HT-29 (cell line): ENCODE data around the gene ZBTB17. TPM values are rescaled to one million over a fixed set of nuclear protein-coding genes. Genes with fewer than 3 reads are reported as not detected.
"Not testable (repeated sequence)": the region's sequence is repeated elsewhere in the genome, so short reads cannot be mapped to it uniquely, and the experiment has no call there.

ENCODE experiments used
- DNase-seq: peaks from one replicate; pipeline ENCODE4 v3.0.0-alpha.2; 2015; ENCODE audit warnings: low spot score
- total RNA-seq: library from RNA; depleted of rRNA; stranded (reverse); fragments of >200 nt; shearing (Covaris generic); gene quantifications from 2 replicates; pipeline ENCODE4 v1.2.3, GENCODE V29; 2014; rRNA removed

Gene ZBTB17
- total RNA-seq = 44.1 and 45.5 TPM in 2 replicates

DNA sequence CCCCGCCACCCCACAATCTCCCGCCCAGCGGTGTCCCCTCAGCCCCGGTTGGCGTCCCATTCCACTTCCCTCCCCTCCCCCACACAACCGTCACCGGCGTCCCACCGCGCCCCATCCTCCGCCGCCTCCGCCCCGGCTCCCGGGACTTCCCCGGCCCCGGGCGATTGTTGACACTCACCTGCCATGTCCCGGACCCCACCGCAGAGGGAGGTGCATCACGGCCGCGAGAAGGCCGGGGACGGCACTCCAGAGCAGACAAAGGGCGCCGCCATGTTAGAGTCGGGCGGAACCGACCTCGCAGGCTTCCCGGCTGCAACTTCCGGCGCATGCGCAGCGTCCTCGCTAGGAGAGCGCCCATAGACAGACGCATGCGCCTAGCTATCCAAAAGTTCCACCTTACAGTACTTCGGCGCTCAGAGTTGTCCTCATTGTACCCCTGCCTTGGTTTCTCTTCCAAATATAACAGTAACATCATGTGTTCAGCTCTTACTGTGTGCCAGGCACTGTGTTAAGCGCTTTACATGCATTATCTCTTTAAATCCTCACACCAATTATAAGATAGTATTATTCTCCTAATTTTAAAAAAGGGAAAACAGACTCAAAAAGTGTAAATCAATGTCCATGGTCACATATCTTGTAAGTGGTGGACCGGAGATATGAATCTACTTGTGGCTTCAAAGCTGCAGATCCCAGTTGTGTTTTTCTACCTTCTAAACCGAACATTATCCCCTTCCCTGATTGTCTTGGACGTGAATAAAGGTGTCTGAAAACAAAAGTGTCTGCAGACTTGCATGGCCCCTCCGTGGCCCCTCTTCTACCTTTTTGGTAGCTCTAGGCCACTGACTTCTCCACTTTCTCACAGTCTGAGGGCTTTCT, at the start of gene ZBTB17:
ZBTB17 (minus strand) TSS at position 297 of the 876 bp plus-strand sequence. CDS start 27,606 bp downstream, outside the sequence.
- DNase-seq = peak; percentile 95

DNA sequence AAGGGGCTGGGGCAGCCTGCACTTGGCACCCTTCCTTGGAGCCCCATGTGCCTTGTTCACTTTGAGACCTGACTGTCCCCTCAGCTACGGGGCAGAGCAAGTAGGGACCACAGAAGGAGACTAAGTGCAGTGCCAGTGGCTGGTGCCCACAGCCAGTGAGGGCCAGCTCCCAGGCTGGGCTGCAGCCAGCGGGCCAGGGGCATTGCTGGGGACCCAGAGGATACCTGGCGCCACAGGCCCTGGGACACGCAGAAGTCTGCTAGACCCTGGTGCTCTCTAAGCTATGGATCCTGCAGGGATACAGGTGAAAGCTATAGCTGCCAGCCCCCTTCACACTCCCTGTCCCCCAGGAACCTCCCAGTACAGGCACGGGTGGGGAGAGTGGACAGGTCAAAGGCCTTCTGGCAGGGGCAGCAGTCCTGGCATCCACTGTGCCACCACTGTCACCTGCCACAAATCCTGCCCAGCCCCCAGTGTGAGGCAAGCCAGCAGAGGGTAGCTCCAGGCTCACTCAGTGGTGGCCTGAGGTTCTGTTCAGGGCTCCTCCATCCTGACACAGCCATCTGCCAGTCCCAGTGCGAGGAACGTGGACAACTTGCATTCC, 47.3 kb upstream of the ZBTB17 start:
- DNase-seq = no peak

DNA sequence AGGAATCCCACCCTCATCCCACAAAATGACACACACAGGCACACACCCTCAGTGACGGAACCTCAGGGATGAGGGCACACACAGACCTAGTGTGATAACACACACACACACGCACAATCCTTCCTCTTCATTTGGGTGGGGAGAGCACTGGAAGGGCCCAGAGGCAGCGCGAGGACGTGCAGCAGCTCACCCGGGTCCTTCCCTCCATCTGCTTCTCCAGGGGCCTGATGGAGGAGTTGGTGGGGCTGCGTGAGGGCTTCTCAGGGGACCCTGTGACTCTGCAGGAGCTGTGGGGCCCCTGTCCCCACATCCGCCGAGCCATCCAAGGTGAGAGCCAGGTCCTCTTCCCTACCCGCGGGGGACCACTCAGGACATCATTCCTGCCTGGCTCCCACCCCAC, 46.5 kb upstream of the ZBTB17 start:
- no peak for DNase-seq

DNA sequence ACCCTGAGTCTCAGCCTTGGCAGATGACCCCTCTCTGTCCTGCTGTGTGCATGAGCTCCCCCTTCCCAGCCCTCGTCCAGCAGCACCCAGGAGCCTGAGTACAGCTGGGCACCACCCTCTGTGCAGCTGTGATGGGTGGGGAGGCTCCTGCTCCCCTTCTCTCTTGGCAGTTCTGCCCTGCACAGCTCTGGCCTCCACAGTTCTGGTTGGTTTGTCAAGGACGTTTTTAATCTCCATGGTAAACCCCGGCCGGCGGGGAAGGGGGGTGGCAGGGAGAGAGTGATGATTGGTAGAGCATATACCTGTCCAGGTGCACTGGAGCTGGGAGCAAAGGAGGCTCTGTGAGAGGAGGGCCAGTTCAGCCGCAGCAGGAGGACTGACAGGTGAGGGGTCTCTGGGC, 45.8 kb upstream of the ZBTB17 start, which contains the start of gene CLCNKA:
CLCNKA (plus strand) TSS at position 356 of the 400 bp plus-strand sequence. CDS start 584 bp downstream, outside the sequence.
- no peak for DNase-seq

DNA sequence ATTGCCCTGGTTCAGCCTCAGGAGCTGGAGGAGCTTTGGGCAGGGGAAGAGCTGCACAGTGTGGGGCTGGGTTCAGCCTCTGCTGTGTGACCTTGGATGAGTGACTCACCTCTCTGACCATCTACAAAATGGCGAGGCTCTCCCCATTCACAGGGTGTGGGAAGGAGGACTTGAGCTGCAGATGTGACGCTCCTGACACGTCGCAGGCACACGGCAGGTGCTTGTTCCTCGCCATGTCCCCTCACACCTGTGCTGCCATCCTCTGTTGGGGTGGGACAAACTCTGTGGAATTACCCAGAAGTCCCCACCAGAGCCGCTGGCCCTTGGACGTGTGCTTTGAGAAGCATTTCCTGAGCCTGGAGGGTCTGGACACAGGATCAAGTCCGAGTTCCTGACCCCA, 45.0 kb upstream of the ZBTB17 start:
- not testable (repeated sequence) for DNase-seq

DNA sequence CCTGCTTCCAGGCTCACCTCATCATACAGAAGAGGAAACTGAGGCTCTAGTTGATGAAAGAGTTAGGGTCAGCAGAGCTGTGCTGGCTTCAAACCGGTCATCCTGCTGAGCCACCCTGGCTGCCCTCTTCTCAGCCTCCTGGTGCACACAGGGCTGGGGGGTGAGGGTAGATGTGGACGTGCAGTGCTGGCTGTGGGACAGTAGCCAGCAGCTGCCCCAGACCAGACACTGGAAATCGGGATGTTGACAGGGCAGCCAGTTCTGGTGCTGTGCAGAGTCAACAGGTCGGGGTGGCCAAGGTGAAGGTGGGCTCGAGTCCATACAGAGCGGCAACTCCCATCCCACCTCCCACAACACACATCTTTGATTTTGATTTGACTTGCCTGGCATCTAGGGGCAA, 44.4 kb upstream of the ZBTB17 start:
- DNase-seq = no peak

DNA sequence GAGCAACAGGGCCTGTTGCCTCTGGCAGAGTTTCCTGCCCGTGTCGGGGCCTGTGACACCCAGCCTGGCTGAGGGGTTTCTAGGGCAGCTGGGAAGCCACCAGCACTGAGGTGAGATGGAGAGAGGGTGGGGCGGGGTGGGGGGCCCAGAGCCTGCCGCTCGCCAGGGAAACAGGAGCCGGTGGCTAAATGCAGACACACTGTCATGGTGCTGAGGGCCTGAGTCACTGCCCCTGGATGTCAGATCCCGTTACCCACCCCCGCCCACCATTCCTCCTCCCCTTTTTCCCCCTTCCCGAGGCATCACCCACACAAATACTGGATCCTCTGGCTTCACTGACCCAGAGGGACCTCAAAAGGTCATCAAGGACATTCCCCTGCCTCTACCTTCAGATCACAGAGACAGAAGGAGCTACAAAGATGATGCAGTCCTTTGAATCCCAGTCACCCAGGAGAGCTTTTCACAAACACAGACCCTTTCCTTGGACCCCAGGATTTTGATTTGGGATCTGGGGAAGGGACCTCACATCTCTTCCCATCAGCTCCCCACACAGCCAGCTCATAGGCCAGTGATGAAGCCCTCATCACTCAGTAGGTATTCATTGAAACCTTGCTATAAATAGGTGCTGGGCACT, 43.9 kb upstream of the ZBTB17 start:
- no peak for DNase-seq

DNA sequence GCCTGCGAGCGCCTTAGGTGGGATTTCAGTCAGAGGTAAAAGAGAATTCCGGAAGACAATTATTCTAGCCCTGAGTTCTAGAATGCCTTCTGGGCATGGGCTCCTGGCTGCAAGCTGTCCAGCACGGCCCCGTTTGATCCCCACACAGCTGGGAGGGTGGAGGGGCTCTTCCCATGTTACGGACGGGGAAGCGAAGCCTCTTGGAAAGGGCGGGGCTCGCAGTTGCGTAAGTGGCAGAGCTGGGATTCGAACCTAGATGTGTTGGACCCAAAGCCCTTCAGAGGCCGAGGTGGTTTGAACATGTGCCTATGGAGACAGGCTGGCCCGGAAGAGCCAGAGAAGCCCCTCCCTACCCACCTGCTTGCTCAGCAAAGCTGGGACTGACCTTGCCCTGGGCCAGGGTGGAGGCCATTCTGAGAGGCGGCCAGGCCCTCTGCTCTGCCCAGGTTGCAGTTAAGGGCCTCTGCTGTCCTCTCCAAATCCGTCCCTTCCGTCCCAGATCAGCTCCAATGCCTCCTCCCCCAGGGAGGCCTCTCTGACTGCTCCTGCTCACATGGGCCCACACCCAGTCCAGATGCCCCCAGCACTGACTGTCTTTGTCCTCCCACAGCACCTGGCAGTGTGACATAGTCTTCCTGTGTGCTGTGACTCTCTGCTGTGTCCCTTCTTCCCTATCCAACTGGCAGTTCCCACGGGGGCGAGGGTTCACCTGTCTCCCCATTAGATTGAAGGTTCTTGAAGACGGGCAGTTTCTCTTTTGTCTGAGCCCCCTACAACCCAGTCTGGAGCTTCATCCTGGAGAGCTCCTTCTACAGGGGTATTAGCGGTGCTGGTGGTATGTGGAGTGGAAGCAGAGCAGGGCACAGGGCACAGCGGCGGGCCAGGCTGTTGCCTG, 43.1 kb upstream of the ZBTB17 start:
- DNase-seq = no peak

DNA sequence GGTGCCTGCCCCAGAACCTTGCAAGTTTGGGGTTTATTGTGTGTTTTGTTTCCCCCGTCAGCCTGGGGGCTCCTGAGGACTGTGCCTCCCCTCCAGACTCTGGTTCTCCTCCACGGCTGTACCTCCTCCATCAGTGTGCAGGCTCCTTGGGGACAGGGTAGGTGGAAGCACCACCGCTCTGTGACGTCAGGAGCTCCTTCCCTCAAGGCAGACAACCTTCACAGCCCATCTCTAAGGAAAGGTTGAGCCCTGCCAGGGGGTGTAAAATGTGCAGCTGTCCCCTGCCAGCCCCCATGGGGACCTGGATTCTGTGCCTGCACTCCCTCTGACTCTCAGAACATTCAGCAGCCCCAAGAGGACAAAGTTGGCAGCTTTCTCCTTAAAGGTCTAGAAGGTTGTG, 42.4 kb upstream of the ZBTB17 start:
- no peak for DNase-seq

DNA sequence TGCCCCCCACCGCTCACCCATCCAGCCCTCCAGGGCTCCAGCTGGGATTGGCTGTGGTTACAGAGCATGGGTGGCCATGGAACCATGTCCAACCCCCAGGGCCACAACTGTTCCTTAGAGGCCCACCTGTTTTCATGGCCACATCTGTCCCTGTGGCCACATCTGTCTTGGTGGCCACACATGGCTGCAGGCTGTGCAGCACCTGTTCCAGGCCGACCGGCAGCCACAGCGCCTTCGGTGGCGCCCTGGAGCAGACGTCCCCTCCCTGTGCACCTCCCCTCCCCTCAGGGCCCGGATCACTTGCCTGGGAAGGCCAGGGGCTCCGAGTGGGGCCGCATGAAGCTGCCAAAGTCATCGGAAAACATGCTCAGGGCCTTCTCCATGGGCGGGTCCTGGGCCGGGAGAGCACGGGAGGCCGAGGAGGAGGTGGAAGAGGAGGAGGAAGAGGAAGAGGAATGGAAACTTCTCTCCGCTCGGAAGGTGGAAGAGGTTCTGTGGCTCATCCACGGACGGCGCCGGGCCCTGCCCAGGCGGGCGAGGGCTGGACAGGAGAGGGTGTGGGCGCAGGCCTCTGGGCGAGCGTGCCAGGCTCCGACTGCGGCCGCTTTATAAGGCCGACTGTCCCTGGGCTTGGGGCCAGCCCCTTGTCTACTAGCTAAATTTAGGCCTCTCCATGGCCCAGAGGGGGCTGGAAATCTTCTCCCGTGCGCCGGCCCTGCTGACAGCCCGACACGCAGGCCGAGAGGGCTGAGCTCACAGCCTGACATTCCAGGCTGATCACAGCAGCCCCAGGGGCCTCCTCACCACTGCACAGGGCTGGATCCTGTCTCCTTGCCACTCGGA, 41.8 kb upstream of the ZBTB17 start, which contains the start of gene HSPB7:
HSPB7 (minus strand) TSS at position 583 of the 843 bp plus-strand sequence; CDS start at position 503, 80 bp downstream.
- DNase-seq = no peak

DNA sequence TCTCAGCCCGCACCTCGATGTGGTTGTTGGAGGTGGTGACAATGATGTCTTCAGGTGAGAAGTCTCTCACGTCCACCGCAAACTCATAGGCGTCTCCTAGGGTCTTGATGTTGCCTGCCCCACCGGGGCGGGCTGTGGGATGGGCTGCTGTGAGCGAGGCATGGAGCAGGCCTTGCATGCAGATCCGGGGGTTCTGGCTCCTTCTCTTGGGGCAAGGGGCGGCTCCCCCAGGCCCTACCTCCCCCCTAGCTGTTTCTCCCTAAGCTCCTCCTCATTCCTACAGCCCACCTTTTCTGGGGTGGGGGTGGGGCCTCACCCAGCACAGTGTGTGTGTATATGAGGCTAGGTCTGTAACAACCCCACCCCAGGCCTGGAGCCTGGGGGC, 41.2 kb upstream of the ZBTB17 start:
- DNase-seq = no peak

DNA sequence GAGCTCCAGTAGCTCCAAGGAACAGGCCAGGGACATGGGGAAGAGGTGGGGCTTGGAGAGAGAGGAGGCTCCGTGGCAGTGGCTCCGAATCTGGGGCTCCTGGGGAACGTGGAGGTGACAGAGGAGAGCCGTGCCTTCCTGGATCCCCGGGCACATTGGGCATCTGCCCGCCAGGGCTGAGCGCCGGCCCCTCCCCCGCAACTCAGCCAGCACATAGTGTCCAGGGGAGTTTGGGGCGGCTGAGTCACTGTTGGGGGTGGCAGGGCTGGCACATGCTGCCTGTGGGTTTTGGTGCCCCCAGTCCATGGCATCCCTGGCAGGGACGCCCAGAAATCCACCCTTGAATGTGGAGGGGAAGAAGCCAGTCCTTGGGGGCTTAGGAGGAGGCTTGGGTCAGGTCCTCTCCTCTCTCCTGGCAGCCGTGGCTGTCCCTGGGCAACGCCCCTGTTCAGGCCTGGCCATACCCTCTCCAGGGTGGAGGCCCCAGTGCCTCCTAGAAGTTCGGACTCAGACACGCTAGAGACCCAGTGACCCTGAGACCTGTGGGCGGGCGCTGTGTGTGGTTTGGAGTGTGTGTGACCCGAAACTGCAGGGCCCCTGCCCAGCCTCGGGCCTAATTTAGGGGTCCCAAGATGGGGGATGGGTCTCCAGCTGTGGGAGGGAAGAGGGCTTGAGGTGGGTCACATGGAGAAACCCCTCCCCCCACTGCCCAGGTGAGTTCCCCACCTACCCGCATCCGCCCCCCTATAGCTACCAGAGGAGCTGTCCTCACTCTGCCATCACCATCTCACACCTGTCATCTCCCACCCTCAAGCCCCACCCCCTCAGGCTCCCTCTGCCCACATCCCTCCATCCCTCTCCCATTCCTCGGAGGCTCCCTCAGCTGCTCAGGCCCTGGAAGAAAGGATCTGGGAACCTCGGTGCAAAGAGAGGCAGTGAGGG, 40.3 kb upstream of the ZBTB17 start:
- DNase-seq = no peak

DNA sequence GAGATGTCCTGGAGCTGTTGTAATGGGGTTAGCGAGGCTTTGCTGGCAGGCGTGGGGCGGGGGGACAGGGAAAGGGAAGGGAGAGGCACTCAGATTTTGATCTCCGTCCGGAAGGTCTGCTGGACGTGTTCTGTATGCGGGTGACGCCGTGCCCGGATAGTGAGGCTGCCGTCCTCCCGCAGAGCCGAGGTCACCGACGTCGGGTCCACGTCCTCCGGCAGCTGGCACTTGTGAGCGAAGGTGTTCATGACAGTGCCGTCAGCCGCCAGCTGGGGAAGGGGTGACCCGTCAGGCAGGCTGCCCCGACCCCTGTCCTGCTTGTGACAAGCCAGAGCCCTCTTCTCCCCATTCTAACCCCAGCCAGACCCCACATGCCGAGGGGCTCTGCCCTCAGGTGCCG, 39.6 kb upstream of the ZBTB17 start:
- no peak for DNase-seq

DNA sequence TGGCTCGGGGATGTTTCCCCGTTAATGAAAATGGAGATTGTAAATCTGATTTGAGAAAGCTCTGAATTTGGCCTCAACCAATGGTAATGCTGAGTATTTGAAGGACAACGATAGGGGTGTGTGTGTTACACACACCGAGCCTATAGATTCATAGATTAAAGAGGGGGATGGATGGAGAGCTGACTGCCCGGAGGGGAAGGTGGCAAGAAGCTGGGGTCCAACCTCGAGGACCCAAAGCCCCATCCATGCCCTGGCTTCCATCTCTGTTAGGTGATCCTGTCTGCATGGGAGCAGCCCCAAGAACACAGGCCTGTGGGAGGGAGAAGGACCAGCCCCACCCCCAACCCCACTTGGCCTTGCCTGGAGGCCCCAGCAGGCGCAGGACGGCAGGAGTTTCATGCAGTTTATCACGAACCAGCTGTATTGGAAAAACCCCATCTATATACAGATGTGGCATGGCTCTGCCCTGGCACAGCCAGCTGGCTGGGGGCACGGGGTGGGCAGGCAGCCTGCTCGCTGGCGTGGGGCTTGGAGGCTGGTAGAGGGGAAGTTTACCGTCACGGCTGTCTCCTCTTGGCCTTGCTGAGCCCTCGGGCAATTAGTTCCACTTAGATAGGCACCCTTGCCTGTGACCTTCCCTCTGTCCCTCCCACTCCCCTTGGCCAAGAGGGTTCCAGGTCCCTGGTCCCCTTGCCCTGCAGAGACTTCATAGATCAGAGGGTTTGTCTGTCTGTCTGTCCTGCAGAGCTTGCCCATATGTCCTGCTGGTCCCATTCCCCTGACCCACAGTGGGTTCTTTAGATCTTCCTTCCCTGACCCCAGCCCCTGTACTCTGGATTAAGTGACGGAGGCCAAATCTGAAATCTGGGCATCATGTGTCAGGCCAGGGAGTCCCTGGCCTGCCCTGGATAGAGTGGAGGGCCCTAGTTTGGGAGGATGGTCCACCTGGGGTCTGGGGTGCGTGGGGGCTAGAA, 38.9 kb upstream of the ZBTB17 start:
- no peak for DNase-seq

DNA sequence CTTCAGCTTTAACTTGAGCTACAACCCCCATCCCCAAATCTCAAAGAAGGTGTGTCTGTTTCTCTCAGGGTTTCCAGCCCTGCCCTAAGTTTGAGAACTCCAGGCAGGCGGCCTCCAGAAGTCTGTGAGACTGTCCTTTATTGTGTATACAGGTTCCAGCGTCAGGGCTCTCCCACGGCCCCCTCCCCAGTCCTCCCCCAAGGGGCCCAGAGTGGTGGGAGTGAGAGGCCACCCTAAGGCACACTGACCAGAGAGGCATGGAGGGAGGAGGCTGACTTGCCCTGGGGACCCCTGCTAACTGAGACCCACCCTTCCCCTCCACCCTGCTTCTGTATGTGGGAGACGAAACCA, 38.0 kb upstream of the ZBTB17 start:
- no peak for DNase-seq

DNA sequence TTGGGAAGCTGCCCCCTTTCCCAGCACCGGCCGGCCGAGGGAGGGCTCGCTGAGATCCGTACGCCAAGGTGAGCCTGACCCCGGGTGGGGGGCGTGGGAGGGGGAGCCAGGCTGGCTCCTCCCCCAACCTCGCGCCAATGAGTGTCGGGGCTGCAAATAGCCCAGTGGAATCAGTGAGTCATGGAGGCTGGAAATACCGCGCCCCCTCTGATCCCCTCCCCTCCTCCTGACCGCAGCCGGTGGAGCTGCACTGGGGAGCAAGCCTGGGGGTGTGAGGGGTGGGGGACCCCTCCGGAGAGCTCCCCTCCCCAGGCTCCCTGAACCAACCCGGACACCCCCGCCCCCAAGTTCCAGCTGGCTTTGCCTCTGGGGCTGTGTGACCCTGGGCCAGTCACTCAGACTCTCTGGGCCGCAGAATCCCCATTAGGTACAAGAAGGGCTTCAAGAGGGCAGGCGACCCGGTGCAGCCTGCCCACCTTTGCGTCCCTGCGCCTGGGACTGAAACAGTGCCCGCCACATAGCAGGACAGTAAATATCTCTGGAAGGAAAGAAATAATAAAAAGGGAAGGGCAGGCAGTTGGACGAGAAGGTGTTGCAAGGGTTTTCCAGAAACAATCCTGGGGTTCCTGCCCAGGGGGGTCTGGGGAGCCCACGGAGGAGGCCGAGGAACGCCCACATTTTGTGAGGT, 37.5 kb upstream of the ZBTB17 start:
- no peak for DNase-seq

DNA sequence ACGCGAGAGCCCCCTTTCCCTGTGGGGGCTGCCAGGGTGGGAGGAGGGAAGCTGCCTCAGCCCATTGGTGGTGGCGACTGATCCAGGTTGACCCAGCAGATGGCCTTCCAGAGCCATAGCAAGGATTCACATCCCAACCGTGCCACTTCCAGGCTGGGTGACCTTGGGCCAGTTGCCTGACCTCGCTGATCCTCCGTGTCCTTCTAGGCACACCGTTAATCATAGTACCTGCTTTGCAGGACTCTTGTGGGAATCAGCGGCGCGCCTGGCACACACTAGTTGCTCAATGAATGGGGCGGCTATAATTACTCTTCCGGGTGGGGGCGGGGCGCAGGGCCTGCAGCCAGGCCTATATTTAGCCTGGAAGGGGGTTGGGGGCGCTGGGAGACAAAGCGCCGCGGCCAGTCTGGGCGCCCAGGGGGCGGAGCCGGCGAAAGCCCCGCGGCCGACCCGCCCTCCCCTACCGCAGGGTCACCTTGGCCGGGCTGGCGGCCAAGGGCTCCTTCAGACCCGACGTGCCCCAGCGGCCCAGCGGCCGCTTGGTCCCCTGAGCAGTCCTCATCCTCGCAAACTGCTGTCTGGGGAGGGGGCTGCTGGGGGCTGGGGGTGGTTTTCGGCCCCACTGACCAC, 36.8 kb upstream of the ZBTB17 start:
- no peak for DNase-seq
